Hepatocyte (in vitro differentiated cells): ENCODE data around the gene PRR23E.

Source experiments
- EZH2phosphoT487 ChIP-seq: fragments of 200-600 bp; sonication (generic); IDR thresholded peaks from one replicate; pipeline ENCODE4 v1.6.1; 2018; ENCODE audit warnings: antibody characterized with exemption, mild to moderate bottlenecking, low read depth, moderate library complexity; ENCODE audit not compliant: unreplicated experiment, severe bottlenecking
- TF ChIP-seq, protein P1 (sequence below): fragments of 200-600 bp; sonication (generic); IDR thresholded peaks from 2 replicates; pipeline ENCODE4 v1.5.1; 2016; ENCODE audit warnings: antibody characterized with exemption, mild to moderate bottlenecking; ENCODE audit not compliant: poor library complexity

GRCh38 chr3:127226946-127227842 lies 34.3 kb downstream of the PRR23E start:
- TF ChIP-seq, protein P1, sequence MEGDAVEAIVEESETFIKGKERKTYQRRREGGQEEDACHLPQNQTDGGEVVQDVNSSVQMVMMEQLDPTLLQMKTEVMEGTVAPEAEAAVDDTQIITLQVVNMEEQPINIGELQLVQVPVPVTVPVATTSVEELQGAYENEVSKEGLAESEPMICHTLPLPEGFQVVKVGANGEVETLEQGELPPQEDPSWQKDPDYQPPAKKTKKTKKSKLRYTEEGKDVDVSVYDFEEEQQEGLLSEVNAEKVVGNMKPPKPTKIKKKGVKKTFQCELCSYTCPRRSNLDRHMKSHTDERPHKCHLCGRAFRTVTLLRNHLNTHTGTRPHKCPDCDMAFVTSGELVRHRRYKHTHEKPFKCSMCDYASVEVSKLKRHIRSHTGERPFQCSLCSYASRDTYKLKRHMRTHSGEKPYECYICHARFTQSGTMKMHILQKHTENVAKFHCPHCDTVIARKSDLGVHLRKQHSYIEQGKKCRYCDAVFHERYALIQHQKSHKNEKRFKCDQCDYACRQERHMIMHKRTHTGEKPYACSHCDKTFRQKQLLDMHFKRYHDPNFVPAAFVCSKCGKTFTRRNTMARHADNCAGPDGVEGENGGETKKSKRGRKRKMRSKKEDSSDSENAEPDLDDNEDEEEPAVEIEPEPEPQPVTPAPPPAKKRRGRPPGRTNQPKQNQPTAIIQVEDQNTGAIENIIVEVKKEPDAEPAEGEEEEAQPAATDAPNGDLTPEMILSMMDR, result no peak
- TF ChIP-seq EZH2phosphoT487, result no peak
